HepG2 (cell line): Measurements from ENCODE around the gene SRRT. TPM values are rescaled to one million over a fixed set of nuclear protein-coding genes. Genes with fewer than 3 reads are reported as not detected.

Source experiments
- ATAC-seq: fragments of 200-7000 bp; cut with Tn5 transposase; 3 replicates; pipeline ENCODE4 v1.9.1; 2020; ENCODE audit warnings: mild to moderate bottlenecking, moderate library complexity
- BruUV-seq: library from RNA; stranded (reverse); fragments of 400-500 nt; replicated peaks from 2 replicates; lab custom pipeline; 2021; lab: Mats Ljungman, UMichigan
- CTCF ChIA-PET: fragments of 300-600 bp; formaldehyde crosslinking; extraction: SDS; loops from one replicate; lab custom pipeline; 2021; ENCODE audit warnings: low total read pairs, inconsistent platforms, low intra/inter-chr PET ratio; lab: Yijun Ruan, JAX
- POLR2A ChIA-PET: fragments of 350-600 bp; sonication (Branson Sonifier 250); formaldehyde crosslinking; loops from one replicate; lab custom pipeline; 2020; ENCODE audit warnings: antibody characterized with exemption, inconsistent platforms; lab: Yijun Ruan, JAX
- DNase-seq: peaks from one replicate; pipeline ENCODE4 v3.0.0-alpha.2; 2015; ENCODE audit warnings: low spot score
- FAIRE-seq: peaks from 3 replicates; lab custom pipeline; 2011; peaks lifted over from hg19 to GRCh38; lab: Jason Lieb, UNC
- H2AFZ ChIP-seq: one replicate; pipeline ENCODE4 v1.6.1; 2011; ENCODE audit warnings: low read length, inconsistent platforms
- H3K27ac ChIP-seq: fragments of 300-600 bp; 3 replicates; pipeline ENCODE4 v1.8.0; 2011; ENCODE audit warnings: mixed run types, mild to moderate bottlenecking, mixed read lengths, low read length, inconsistent platforms; ENCODE audit not compliant: insufficient read depth; ENCODE audit errors: extremely low read length
- H3K27me3 ChIP-seq, 2 experiments: fragments of 200-600 bp in 1 of 2; 2 replicates in 1 of 2; 3 replicates in 1 of 2; pipeline versions ENCODE4 v1.6.0 to v1.8.0; 2011; ENCODE audit warnings: low read length in 2 of 2, mild to moderate bottlenecking in 2 of 2, moderate library complexity in 2 of 2, inconsistent platforms in 1 of 2; ENCODE audit not compliant: insufficient read depth in 2 of 2, control insufficient read depth in 1 of 2
- H3K36me3 ChIP-seq, 2 experiments: fragments of 200-600 bp in 1 of 2; replicated peaks in 1 of 2; 2 replicates in 1 of 2; 3 replicates in 1 of 2; pipeline versions ENCODE4 v1.5.1 to v1.8.0; 2011; ENCODE audit warnings: low read length in 2 of 2, inconsistent platforms in 1 of 2; ENCODE audit not compliant: insufficient read depth in 2 of 2, control insufficient read depth in 1 of 2
- H3K4me1 ChIP-seq: 2 replicates; pipeline ENCODE4 v1.5.1; 2012; ENCODE audit warnings: low read length, inconsistent platforms; ENCODE audit not compliant: insufficient read depth
- H3K4me2 ChIP-seq: 2 replicates; pipeline ENCODE4 v1.6.0; 2011; ENCODE audit warnings: low read depth, low read length, inconsistent platforms
- H3K4me3 ChIP-seq, 3 experiments: fragments of 200-600 bp in 1 of 3; sonication (generic), shearing (Covaris generic) in 1 of 3; replicated peaks in 1 of 3; 2 replicates each; pipeline ENCODE4 v1.5.1; 2011 to 2016; ENCODE audit warnings: low read length in 3 of 3, inconsistent platforms in 2 of 3, low read depth in 2 of 3, mild to moderate bottlenecking in 2 of 3, control low read depth in 1 of 3, mixed read lengths in 1 of 3; ENCODE audit not compliant: insufficient read depth in 1 of 3
- H3K79me2 ChIP-seq: one replicate; pipeline ENCODE4 v1.6.1; 2011; ENCODE audit warnings: low read length, inconsistent platforms; ENCODE audit not compliant: insufficient read depth
- H3K9ac ChIP-seq: 2 replicates; pipeline ENCODE4 v1.6.0; 2011; ENCODE audit warnings: mild to moderate bottlenecking, low read depth, low read length, inconsistent platforms; ENCODE audit not compliant: insufficient read depth
- H3K9me3 ChIP-seq: 2 replicates; pipeline ENCODE4 v1.5.1; 2012; ENCODE audit warnings: mild to moderate bottlenecking, low read length
- H4K20me1 ChIP-seq: 2 replicates; pipeline ENCODE4 v1.6.0; 2011; ENCODE audit warnings: inconsistent platforms, mild to moderate bottlenecking, low read length, moderate library complexity; ENCODE audit not compliant: insufficient read depth
- ASH2L ChIP-seq: fragments of 300-600, 200-600 bp; sonication (generic); IDR thresholded peaks from 2 replicates; pipeline ENCODE4 v1.7.0; 2017; ENCODE audit warnings: low read depth, mild to moderate bottlenecking, moderate library complexity, mixed read lengths, low read length; ENCODE audit not compliant: insufficient read length
- CREB1 ChIP-seq, 2 experiments: fragments of 450-650 bp in 1 of 2; IDR thresholded peaks; 2 replicates each; pipeline ENCODE4 v1.6.1; 2016 to 2017; ENCODE audit warnings: control low read depth in 1 of 2, mild to moderate bottlenecking in 1 of 2, missing compliant biosample characterization in 1 of 2, missing genetic modification characterization in 1 of 2
- ETS1 ChIP-seq: sonication (generic); formaldehyde crosslinking; IDR thresholded peaks from 2 replicates; pipeline ENCODE4 v1.4.0; 2020; ENCODE audit warnings: missing genetic modification reagents
- FOXP1 ChIP-seq, 2 experiments: fragments of 450-650 bp in 1 of 2; IDR thresholded peaks; 2 replicates each; pipeline ENCODE4 v1.6.1; 2017 to 2018; ENCODE audit warnings: antibody characterized with exemption in 1 of 2
- HNF4A ChIP-seq: sonication (generic); formaldehyde crosslinking; IDR thresholded peaks from 2 replicates; pipeline ENCODE4 v1.4.0; 2020; ENCODE audit warnings: missing genetic modification reagents
- MAX ChIP-seq: IDR thresholded peaks from 2 replicates; pipeline ENCODE4 v1.6.1; 2012; ENCODE audit warnings: inconsistent platforms
- MXI1 ChIP-seq: IDR thresholded peaks from 3 replicates; pipeline ENCODE4 v1.6.1; 2012; ENCODE audit warnings: low read depth, low read length, inconsistent platforms, borderline replicate concordance
- SALL1 ChIP-seq: sonication (generic); formaldehyde crosslinking; IDR thresholded peaks from 2 replicates; pipeline ENCODE4 v1.8.0; 2022; ENCODE audit warnings: mild to moderate bottlenecking, missing genetic modification reagents
- SOX6 ChIP-seq, 2 experiments: fragments of 450-650 bp in 1 of 2; sonication (generic) in 1 of 2; formaldehyde crosslinking in 1 of 2; IDR thresholded peaks; 2 replicates each; pipeline versions ENCODE4 v1.4.0 to v1.6.1; 2017 to 2020; ENCODE audit warnings: antibody characterized with exemption in 1 of 2, mild to moderate bottlenecking in 1 of 2, missing genetic modification reagents in 1 of 2
- TBX3 ChIP-seq: fragments of 450-650 bp; IDR thresholded peaks from 2 replicates; pipeline ENCODE4 v1.6.1; 2017; ENCODE audit warnings: antibody characterized with exemption, mild to moderate bottlenecking, inconsistent platforms, borderline replicate concordance
- ZC3H4 ChIP-seq: sonication (generic); formaldehyde crosslinking; IDR thresholded peaks from 2 replicates; pipeline ENCODE4 v1.4.0; 2020; ENCODE audit warnings: missing genetic modification reagents, borderline replicate concordance
- ZEB1 ChIP-seq: IDR thresholded peaks from 2 replicates; pipeline ENCODE4 v1.6.1; 2012; ENCODE audit warnings: mild to moderate bottlenecking, low read depth, inconsistent platforms; ENCODE audit not compliant: insufficient replicate concordance
- ZNF282 ChIP-seq: fragments of 450-650 bp; IDR thresholded peaks from 2 replicates; pipeline ENCODE4 v1.6.1; 2018; ENCODE audit not compliant: partially characterized antibody
- ZNF343 ChIP-seq: sonication (generic); formaldehyde crosslinking; IDR thresholded peaks from 2 replicates; pipeline ENCODE4 v1.4.0; 2020; ENCODE audit warnings: mild to moderate bottlenecking, missing genetic modification reagents
- ZNF446 ChIP-seq: sonication (generic); formaldehyde crosslinking; IDR thresholded peaks from 2 replicates; pipeline ENCODE4 v1.5.0; 2020; ENCODE audit warnings: mild to moderate bottlenecking, missing genetic modification reagents
- ZSCAN9 ChIP-seq: IDR thresholded peaks from 2 replicates; pipeline ENCODE4 v1.6.1; 2016; ENCODE audit warnings: borderline replicate concordance
- WGBS: methylation state at CpG from one replicate; pipeline ENCODE4 v1.1.6; 2017; ENCODE audit warnings: low lambda C conversion rate; 5-methylcytosine and 5-hydroxymethylcytosine counted together
- in situ Hi-C: cut with HindIII; loops from 2 replicates; pipeline ENCODE4 v1.10.0; 2017; ENCODE audit warnings: low pct_unique_long_range_greater_than_20kb; ENCODE audit not compliant: extremely low pct_ligation_motif_present
- intact Hi-C: fragments of 100-400 bp; cut with micrococcal nuclease; formaldehyde crosslinking; loops from one replicate; pipeline ENCODE4 v1.10.0; 2022; ENCODE audit not compliant: unreplicated experiment
- polyA plus RNA-seq, 8 experiments: library from polyadenylated mRNA; depleted of rRNA in 3 of 8; stranded (reverse) in 7 of 8; unstranded in 1 of 8; fragments of >200 nt; fragmentation: Illumina TruSeq in 4 of 8; extraction: Trizol in 4 of 8; gene quantifications; 2 replicates each; pipeline versions ENCODE4 v1.2.1 to v1.2.3, GENCODE V29; 2011 to 2016; ENCODE audit warnings: low read depth in 4 of 8, missing spikeins in 1 of 8, mixed read lengths in 1 of 8; ENCODE audit not compliant: insufficient read depth in 1 of 8
- total RNA-seq, 5 experiments: library from RNA; depleted of rRNA; stranded (reverse); fragments of >200 nt; fragmentation: Illumina TruSeq; extraction: Trizol; gene quantifications; 2 replicates each; pipeline ENCODE4 v1.2.3, GENCODE V29; 2016; ENCODE audit warnings: low read depth in 1 of 5
- TF ChIP-seq, protein P1 (sequence below): sonication (generic); formaldehyde crosslinking; IDR thresholded peaks from 2 replicates; pipeline ENCODE4 v1.5.1; 2020; ENCODE audit warnings: mild to moderate bottlenecking, missing genetic modification reagents, moderate library complexity

Gene SRRT
- total and polyA plus RNA-seq, 2 of the 13 experiments (the other 11 are each of a cell fraction or from before 2014, with no cell fraction given), result 26.2 to 106 TPM

DNA sequence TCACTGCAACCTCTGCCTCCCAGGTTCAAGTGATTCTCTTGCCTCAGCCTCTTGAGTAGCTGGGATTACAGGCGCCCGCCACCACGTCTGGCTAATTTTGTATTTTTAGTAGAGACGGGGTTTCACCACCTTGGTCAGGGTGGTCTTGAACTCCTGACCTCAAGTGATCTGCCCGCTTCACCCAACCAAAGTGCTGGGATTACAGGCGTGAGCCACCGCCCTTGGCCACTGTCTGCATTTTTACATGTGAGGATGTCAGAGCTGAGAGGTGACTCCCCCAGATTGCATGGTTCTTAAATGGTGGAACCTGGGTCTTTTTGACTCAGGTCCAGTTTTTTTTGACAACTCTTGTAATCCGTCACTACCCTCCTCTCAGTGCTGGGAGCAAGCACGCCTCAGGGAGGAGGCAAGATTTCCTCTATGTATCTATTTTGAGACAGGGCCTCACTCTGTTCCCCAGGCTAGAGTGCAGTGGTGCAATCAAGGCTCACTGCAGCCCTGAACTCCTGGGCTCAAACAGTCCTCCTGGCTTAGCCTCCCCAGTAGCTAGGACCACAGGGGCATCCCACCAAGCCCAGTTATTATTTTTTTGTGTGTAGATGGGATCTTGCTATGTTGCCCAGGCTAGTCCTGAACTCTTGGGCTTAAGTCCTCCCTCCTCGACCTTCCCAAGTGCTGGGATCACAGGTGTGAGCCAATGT is 1.2 kb upstream of the SRRT start:
- no peak for ATAC-seq
- CTCF ChIA-PET, result no interaction called here
- Histone ChIP-seq H3K4me1 (peaks cover 38% of the 10 kb centered on the region), H3K4me2 (peak overlapping the region; percentile 82), H3K27me3 (peaks cover 0 to 2% of the 10 kb centered on the region in 2 experiments; a peak in 2 of 5 replicates), H3K79me2 (peaks cover 36% of the 10 kb centered on the region), H3K4me3 (peak overlapping the region; percentile 55 to 89 (median 86)), H3K9me3 (no peaks in the 10 kb centered on the region), H3K27ac (peak overlapping the region; percentile 87), H3K36me3 (peaks cover 1 to 16% of the 10 kb centered on the region in 2 experiments; a peak in 4 of 5 replicates), H4K20me1 (peaks cover 19% of the 10 kb centered on the region), H2AFZ (no peak overlapping the region), H3K9ac (peak overlapping the region; percentile 91)
- BruUV-seq, result no TSS peak
- WGBS, result 91% methylated on average over 10 of the region's 10 CpGs
- no peak for DNase-seq
- intact Hi-C loops, result loop anchor here (1.0 kb wide), 1 partner anchor 167 kb away; the partner anchor contains the start of gene POP7
- FAIRE-seq, result no peak
- POLR2A ChIA-PET, result interaction anchor here (0.6 to 0.8 kb wide), 2 partner anchors 16 to 193 kb away, joined by 3 read pairs; partner anchors contain the start of gene UFSP1
- in situ Hi-C loops, result no loop called here
- TF ChIP-seq ETS1 (CRISPR knock-in tag) (0 out of 2 replicates have a peak, but pooled peaks have one; percentile 15), ZEB1 (no peak), ZNF446 (CRISPR knock-in tag) (no peak), FOXP1 (IDR thresholded peaks at IDR 0.05) (no peak), FOXP1 (CRISPR knock-in tag; IDR thresholded peaks at IDR 0.05) (no peak), ZNF343 (no peak), ASH2L (no peak), CREB1 (IDR thresholded peaks at IDR 0.05) (no peak), CREB1 (CRISPR knock-in tag; IDR thresholded peaks at IDR 0.05) (no peak), MXI1 (no peak), HNF4A (CRISPR knock-in tag) (no peak), MAX (no peak), ZSCAN9 (CRISPR knock-in tag) (no peak), ZC3H4 (CRISPR knock-in tag) (peak; percentile 64; the same call in 1 of the 2 replicates), ZNF282 (no peak), TBX3 (no peak), SOX6 (IDR thresholded peaks at IDR 0.05) (no peak), SOX6 (CRISPR knock-in tag; IDR thresholded peaks at IDR 0.05) (0 out of 2 replicates have a peak, but pooled peaks have one; percentile 7), SALL1 (CRISPR knock-in tag) (no peak)
- TF ChIP-seq, protein P1, sequence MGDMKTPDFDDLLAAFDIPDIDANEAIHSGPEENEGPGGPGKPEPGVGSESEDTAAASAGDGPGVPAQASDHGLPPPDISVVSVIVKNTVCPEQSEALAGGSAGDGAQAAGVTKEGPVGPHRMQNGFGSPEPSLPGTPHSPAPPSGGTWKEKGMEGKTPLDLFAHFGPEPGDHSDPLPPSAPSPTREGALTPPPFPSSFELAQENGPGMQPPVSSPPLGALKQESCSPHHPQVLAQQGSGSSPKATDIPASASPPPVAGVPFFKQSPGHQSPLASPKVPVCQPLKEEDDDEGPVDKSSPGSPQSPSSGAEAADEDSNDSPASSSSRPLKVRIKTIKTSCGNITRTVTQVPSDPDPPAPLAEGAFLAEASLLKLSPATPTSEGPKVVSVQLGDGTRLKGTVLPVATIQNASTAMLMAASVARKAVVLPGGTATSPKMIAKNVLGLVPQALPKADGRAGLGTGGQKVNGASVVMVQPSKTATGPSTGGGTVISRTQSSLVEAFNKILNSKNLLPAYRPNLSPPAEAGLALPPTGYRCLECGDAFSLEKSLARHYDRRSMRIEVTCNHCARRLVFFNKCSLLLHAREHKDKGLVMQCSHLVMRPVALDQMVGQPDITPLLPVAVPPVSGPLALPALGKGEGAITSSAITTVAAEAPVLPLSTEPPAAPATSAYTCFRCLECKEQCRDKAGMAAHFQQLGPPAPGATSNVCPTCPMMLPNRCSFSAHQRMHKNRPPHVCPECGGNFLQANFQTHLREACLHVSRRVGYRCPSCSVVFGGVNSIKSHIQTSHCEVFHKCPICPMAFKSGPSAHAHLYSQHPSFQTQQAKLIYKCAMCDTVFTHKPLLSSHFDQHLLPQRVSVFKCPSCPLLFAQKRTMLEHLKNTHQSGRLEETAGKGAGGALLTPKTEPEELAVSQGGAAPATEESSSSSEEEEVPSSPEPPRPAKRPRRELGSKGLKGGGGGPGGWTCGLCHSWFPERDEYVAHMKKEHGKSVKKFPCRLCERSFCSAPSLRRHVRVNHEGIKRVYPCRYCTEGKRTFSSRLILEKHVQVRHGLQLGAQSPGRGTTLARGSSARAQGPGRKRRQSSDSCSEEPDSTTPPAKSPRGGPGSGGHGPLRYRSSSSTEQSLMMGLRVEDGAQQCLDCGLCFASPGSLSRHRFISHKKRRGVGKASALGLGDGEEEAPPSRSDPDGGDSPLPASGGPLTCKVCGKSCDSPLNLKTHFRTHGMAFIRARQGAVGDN (CRISPR knock-in tag), result no peak
